NCI-H2107 treated with DMSO at 0.1 percent for 48 hours (cell line): Measurements from ENCODE around the gene C2orf68.
"Not testable (repeated sequence)": the region's sequence is repeated elsewhere in the genome, so short reads cannot be mapped to it uniquely, and the experiment has no call there.

Experiments used
- DNase-seq: peaks from one replicate; lab custom pipeline; 2025; ENCODE audit not compliant: unreplicated experiment; lab: John Stamatoyannopoulos, UW

Gene C2orf68

GRCh38 chr2:85611705-85612587 lies at the start of gene C2orf68:
C2orf68 (minus strand) TSS chr2:85612066; CDS start chr2:85611984, 82 bp downstream.
- DNase-seq: peak; percentile 76

DNA sequence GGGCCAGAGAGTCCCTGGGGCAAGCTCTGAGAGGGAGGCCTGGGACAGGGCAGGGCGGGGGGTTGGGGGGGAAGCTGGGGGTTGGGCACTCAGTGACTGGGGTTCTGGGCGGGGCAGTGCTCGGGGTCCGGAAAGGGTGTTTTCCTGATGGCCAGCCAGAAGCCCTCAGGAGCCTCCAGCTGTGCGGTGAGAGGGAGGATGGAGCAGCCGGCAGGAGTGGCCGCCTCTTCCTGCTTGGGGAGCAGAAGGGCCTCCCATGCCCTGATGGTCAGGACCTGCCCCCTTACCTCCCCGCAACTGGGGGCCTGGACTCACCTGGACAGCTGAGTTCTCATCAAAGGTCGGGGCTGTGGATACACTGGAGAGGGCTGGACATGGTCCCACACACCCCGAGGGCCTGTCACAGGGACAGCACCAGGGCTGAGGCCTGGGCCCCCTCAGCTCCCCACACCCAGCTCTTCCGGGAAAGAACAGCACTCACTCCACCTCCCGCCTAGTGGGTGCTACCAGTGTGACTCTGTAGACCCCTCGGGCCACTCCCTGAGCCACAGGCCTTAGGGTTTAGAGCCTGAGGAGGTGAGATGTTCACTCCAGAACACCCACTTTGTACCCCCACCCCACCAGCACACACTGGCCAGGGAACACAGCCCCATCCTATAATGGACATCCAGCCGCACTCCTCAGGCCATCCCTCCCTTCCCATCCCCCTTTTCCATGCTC lies 49.4 kb upstream of the C2orf68 start:
- no peak for DNase-seq

DNA sequence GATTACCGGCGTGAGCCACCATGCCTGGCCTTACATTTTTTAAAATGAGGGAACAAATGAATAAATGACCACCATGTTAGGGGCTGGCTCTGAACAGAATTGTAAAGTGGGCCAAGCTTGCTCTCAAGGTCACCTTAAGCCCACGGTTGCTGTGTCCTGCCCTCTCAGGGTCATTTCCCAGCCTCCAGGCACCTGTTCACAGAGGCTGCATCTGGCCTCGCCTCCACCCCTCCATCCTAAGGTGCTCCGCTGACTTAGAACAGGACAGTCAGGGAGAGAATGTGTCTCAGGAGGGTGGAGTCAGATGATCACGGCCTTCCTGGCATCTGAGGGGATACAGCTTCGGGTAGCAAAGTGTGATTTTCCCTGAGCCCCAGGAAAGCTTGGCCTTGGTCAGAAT lies 48.9 kb upstream of the C2orf68 start:
- DNase-seq: no peak

GRCh38 chr2:85660301-85660700 lies 48.4 kb upstream of the C2orf68 start:
- not testable (repeated sequence) for DNase-seq

- no peak for DNase-seq
These were observed 47.6 kb upstream of the C2orf68 start for GRCh38 chr2:85659324-85659981.

GRCh38 chr2:85657399-85657798 lies 45.5 kb upstream of the C2orf68 start:
- not testable (repeated sequence) for DNase-seq

- no peak for DNase-seq
These were observed 44.6 kb upstream of the C2orf68 start for GRCh38 chr2:85656468-85656867.

DNA sequence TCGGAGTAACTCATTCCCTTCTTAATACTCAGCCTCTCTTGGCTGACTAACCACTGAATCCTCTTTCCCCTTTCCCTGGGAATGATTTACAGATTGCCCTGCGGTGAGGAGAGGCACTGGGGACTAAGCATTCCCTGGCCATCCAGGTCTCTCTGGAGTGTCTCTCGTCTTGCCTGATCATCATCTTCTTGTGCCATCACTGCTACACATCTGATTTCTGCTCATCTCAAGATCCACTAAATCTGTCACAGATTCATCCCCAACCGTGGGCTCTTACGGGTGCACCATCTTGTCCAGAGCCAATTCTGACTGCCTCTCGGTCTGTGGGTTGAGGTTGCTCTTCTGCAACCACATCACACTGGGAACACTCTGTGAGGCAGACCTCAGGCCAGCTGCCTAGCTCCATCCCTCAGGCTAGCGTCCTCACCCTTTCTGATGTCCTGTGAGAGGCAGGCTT lies 44.1 kb upstream of the C2orf68 start:
- DNase-seq: no peak

- DNase-seq: no peak
These were observed 42.1 kb upstream of the C2orf68 start for GRCh38 chr2:85653996-85654395.

GRCh38 chr2:85652056-85652455 lies 40.2 kb upstream of the C2orf68 start:
- no peak for DNase-seq

- DNase-seq: no peak
These were observed 39.2 kb upstream of the C2orf68 start for GRCh38 chr2:85651097-85651496.

GRCh38 chr2:85650456-85650855 lies 38.6 kb upstream of the C2orf68 start:
- no peak for DNase-seq

- no peak for DNase-seq
These were observed 37.6 kb upstream of the C2orf68 start for GRCh38 chr2:85649201-85650190.

DNA sequence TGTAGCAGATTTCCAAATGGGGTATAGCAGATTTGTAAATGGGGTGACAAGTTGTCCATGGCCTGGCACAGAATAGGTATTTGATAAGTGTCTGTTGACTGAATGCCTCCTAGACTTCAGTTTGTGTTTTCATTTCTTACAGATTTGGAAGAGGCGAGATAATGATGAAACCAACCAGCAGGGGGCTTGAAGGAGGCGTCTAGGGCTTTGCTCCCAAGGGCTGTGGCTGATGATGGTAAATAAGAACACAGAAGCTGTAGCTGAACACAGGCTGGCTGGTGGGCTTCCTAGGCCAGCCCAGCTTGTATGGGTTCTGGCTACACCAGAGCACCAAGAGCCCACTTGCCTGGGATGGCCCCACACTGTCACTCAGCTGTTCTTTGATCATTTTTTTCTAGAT lies 36.8 kb upstream of the C2orf68 start:
- DNase-seq: no peak

GRCh38 chr2:85647823-85648526 lies 36.1 kb upstream of the C2orf68 start:
- DNase-seq: no peak

DNA sequence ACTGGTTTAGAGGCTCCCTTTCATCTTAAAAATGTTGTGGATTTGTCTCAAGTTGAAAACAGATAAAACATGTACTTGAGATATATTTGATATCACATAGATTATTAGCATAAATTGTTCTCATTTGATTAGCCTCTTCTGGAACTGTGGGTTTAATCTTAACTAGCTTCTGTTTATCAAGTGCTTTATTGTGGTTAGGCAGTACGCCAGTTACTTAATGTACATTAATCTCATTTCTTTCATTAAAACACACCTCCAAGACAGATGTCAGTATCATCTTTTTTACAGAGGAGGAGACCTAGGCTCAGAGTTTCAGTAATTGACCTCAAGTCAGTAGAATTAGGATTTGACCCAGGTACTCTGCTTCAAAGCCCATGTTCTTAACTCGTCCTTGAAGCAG lies 34.3 kb upstream of the C2orf68 start:
- DNase-seq: no peak

DNA sequence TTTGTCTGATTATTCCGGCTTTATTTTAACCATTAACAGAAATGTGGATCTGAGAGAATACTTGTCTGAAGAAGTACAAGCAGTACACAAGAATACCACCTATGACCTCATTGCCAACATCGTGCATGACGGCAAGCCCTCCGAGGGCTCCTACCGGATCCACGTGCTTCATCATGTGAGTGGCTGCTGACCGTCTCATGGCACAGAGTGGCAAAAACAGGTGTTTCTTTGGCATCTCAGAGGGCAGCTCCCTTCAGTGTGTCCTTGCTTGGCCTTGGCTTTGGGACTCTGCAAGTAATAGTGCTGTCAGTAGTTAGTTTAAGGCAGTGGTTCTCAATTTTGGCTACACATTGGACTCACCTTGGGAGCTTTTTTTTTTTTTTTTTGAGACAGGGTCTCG lies 33.0 kb upstream of the C2orf68 start:
- no peak for DNase-seq

DNA sequence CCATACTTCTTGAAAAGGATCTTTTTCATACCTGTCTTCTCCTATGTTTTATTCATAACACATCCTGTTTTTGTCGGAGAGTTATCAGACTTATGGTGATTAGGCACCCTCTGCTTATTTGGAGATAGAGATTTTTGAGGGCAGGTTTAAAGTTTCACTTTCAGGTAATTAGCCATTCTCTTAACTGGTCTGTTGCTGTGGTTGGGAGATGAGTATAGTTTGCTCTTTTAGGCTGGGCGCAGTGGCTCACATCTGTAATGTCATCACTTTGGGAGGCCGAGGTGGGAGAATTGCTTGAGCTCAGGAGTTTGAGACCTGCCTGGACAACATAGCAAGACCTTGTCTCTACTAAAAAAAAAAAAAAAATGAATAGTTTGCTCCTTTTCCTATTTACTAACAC lies 30.9 kb upstream of the C2orf68 start:
- DNase-seq: no peak

DNA sequence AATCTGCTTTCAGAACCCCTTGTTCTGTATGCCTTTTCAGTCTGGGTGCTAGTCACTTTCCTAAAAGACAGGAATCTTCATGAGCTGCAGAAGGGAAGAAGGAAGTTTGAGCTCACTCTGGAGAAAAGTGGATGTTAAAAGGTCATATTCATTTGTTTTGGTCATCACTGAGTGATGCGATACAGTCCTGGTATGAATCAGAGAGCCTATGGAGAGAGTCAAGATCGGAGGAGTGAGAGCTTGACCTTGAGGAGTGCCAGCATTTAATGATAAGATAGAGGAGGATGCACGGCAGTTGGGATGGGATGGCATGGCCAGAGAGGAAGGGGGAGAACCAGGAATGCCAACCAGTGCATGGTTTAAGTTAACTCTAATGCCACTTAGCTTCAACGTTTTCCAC lies 23.8 kb upstream of the C2orf68 start:
- no peak for DNase-seq

- no peak for DNase-seq
These were observed 23.1 kb upstream of the C2orf68 start for GRCh38 chr2:85635011-85635410.
